ENCODE data around the gene CTIF. TPM values are rescaled to one million over a fixed set of nuclear protein-coding genes. Genes with fewer than 3 reads are reported as not detected.

The CTIF gene
- total RNA-seq (2022; extraction: Qiagen RNA extraction; ENCODE audit: low read depth): 12.2 to 18.5 TPM (median 12.9 TPM) in 5 replicates

GRCh38 chr18:48538531-48539405 lies at the start of gene CTIF:
TSS of gene CTIF (plus strand) at chr18:48539031. CDS start at chr18:48619566, 80,535 bp downstream.

Other genes starting within 250 kb of the CTIF start
- gene ZBTB7C, start 129.6 kb upstream of the CTIF start, total RNA-seq (2022; extraction: Qiagen RNA extraction; ENCODE audit: low read depth): 0.03 to 0.10 TPM (median 0.06 TPM) in 5 replicates

Data from A549 treated with CpdA at 1 μM for 4 hours (cell line).